ENCODE measurements around the gene EDN2.

The EDN2 gene

GRCh38 chr1:41497461-41498030, 13.1 kb upstream of the EDN2 start:
- DNase-seq, result no peak

GRCh38 chr1:41497056-41497440, 12.6 kb upstream of the EDN2 start:
- DNase-seq, result no peak

DNA sequence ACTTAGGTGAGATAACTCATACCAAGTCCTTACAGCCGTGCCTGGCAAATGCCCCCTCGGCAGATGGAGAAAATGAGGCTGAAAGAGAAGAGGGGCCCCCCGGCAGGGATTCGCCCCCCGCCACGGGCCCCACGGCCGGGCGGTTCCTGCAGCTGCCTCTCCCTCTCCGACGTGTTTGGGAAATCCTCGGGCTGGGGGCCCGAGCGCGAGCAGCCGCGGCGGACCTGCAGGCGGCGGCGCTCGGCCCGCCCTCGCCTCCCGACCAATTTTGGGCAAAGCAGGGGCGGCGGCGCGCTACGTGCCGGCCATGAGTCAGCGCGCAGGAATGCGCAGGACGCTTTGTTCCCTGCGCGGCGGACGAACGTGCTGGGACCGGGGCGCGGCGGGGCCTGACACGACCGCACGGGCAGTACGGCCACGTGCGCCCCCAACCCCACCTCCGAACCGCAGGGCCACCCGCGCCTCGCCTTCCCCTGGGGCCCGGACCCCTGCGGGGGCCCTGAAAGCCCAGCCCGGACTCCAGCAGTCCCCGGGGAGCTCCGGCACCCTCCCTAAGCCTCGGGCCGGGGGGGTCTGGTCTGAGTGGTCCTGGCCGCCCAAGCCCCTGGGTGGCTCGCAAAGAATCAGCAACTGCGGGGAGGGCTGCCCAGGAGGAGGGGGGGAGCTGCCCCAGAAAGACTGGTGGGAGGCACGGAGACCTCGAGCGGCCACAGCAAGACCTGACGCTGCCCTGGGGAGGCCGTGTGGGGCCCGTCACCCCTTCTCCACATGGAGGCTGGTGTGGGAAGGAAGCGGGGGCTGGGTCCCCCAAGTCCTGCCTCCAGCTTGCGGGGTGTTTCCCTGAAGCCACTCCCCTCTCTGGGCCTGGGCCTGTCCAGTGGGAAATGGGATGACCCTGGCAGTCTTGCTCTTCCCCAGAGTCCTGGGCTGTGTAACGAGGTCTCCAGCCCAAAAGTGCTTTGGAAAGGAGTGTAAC, 11.9 kb upstream of the EDN2 start:
- peak; percentile 91 for DNase-seq

GRCh38 chr1:41495210-41495948, 10.9 kb upstream of the EDN2 start:
- DNase-seq, result peak; percentile 54

DNA sequence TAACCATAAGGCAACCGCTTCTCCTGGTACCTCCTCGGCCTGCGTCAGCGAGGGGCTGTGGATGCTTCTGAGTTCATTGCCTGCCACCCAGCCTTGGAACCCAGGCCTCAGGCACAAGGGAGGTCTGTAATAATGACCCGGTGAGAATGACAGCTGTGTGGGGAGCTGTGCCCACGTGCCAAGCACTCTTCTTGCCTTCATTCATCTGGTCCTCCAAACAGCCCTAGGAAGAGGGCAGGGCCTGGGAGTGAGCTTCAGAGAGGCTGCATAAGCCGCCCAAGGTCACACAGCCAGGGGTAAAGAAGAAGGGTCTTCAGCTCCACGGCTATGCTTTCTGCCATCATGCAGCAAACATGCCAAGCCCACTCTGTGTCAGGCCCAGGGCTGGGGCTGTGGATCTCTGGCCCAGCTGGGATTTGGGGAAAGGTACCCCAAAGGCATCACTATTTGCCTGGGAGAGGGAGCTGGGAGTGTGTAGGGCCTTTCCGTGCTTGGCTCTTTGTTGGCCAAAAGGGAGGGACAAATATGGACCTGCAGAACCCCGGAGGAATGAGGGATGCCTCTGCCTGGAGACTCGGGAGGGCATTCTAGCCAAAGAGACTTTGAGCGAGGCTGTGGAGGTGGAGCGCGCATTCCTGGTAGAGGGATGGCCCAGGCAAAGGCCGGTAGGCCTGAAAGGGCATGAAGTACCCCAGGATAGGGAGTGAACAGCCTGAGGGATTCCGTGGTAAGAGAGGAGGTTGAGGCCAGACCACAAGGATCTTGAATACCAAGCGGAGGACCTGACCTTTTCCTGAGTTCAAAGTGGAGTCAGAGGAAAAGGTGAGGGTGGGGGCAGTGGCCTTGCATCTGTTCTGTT, 10.1 kb upstream of the EDN2 start:
- no peak for DNase-seq

GRCh38 chr1:41493626-41494350, 9.3 kb upstream of the EDN2 start:
- DNase-seq, result no peak

DNA sequence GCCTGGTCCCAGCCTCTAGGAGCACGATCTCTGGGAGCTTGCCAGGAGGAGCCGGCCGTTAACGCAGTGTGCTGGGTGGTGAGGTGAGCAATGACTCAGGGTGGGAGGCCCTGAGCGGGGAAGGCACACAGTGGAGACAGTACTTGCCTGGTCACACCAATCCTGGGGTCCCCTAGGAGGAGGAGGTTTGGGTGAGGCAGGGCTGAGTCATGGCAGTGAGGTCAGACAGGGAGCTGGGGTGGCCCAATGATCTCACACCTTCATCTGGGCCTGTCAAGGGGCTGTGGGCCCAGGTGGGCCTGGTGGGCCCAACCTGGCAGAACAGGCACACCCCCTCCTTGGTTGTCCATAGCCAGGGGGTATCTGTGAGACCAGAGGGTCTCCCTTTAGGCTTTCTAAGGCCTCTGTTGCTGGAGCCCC, 8.6 kb upstream of the EDN2 start:
- peak; percentile 93 for DNase-seq

DNA sequence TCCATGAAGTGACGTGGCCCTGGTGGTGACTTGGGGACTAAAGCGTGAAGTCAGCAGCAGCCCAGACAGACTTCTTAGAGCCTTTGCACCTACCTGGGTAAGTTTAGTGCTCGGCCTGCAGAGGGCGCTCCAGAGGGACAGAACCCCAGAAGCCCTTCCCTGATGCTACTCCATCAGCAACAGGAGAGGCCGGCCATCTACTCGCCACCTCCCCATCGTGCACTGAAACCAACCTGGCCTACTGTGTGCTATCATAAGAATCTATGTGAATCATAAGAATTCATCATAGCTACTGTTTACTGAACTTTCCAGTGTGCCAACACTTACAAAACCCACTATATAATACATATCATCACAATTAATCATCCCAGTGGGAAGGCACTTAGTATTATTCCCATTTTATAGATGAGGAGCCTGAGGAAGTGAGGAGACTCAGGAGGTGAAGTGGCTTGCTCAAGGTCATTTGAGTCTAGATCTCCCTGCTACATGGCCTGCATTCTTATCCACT, 7.9 kb upstream of the EDN2 start:
- no peak for DNase-seq

- DNase-seq, result no peak
Observed at GRCh38 chr1:41490911-41491310, 6.4 kb upstream of the EDN2 start.

GRCh38 chr1:41489561-41489960, 5.1 kb upstream of the EDN2 start:
- DNase-seq, result no peak

DNA sequence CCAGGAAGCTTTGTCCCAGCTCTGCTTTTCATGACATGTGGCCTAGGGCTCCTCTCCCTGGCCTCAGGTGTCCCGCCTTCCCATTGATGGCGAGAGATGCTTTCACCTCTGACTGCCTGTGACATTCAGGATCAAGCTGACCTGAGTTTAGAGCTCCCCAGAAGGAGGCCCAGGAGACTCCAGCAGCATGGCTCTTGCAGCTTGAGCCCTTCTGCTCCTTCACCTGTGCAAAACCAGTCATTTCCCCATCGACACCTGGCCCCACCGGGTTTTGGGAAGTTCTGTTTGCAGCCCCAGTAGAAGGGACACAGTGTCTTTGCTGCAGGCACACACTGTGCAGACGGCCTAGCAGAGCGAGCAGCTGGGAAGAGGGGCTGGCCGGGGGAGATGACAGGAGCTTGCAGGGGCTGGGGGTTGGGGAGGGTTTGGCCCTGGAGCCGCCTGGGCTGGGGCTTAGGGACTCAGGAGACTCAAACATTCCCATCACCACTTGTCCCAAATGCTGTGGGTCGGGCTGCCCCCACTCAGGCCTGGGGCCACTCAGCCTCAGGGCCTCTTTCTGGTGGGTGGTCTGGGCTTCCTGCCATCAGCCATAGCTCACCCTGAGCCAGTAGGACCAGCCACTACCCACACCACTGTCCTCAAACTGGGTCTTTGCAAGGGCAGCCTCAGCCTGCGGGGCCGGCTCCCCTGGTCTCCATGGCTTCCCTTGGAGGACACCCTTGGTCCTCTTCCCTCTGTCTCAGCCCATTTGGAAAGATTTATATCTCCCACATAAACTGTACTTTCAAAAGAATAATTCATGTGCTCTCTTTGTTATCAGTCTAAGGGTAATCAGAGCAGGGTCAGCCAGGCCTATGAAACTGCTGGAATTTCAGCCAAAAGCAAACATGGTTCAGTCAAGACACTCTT, 3.8 kb upstream of the EDN2 start:
- no peak for DNase-seq

- DNase-seq, result peak; percentile 40
Observed at GRCh38 chr1:41487126-41488039, 2.9 kb upstream of the EDN2 start.

- peak; percentile 83 for DNase-seq
Observed at GRCh38 chr1:41486371-41487125, 2.1 kb upstream of the EDN2 start.

- DNase-seq, result no peak
Observed at GRCh38 chr1:41486053-41486370, 1.5 kb upstream of the EDN2 start.

- peak; percentile 80 for DNase-seq
Observed at GRCh38 chr1:41485605-41486004, 1.1 kb upstream of the EDN2 start.

- DNase-seq, result no peak
Observed at GRCh38 chr1:41483960-41484401, 502 bp downstream of the EDN2 start.

GRCh38 chr1:41483001-41483850, 1.3 kb downstream of the EDN2 start:
- no peak for DNase-seq

Data from fibroblast of skin of right quadriceps (primary cell).